ENCODE data around the gene CELF5.

The CELF5 gene

DNA sequence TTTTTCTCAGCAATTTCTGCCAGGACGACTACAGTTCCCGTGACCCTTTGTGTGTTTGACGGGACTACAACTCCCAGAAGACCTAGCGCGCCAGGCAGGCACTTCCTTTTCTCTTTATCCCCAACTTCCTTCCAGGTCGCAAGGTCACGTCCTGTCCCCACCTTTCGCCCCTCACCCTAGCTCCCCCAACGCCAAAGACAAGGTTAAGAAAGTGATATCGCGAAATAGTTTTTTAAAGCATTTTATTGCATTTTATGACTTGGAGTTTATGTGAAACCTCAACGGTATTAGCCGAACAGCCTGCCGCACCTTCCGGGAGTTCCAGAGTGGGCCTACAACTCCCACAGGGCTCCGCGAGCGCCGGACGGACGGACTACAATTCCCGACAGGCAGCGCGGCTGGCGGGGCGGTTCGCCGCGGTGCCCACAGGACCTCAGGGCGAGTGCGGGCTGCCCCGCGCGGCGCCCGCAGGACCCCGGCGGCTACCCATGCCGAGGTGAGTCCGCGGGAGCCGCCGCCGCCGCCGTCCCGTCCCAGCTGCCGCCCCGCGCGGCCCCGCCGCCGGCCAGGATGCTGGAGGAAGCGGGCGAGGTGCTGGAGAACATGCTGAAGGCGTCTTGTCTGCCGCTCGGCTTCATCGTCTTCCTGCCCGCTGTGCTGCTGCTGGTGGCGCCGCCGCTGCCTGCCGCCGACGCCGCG, 38.9 kb upstream of the CELF5 start, which contains the start of gene NCLN (continued):
- peak; percentile 60; the same call in 1 of the 2 replicates for TF ChIP-seq ZBTB7A (tag by site-specific recombination; IDR thresholded peaks at IDR 0.05; ENCODE audit: low read depth)
- TF ChIP-seq OVOL3 (tag by site-specific recombination; IDR thresholded peaks at IDR 0.05), result no peak
- TF ChIP-seq ZEB2 (tag by site-specific recombination; IDR thresholded peaks at IDR 0.05), result peak; percentile 72
- TF ChIP-seq ZNF362 (tag by site-specific recombination; IDR thresholded peaks at IDR 0.05), result peak; percentile 48; the same call in 1 of the 2 replicates
- no peak for TF ChIP-seq ATF2 (tag by site-specific recombination; IDR thresholded peaks at IDR 0.05; ENCODE audit: low read depth)
- 0 out of 2 replicates have a peak, but pooled peaks have one; percentile 13 for TF ChIP-seq KLF16 (tag by site-specific recombination; IDR thresholded peaks at IDR 0.05)
- TF ChIP-seq ZBTB11 (tag by site-specific recombination; conservative IDR thresholded peaks at IDR 0.05; ENCODE audit: low read depth), result peak; percentile 96
- TF ChIP-seq ZNF350 (tag by site-specific recombination; IDR thresholded peaks at IDR 0.05), result no peak
- TF ChIP-seq INSM2 (tag by site-specific recombination; IDR thresholded peaks at IDR 0.05), result 0 out of 2 replicates have a peak, but pooled peaks have one; percentile 15
- TF ChIP-seq ZBTB17 (tag by site-specific recombination; IDR thresholded peaks at IDR 0.05), result peak; percentile 84
- no peak for TF ChIP-seq TCF7L2 (IDR thresholded peaks at IDR 0.05; ENCODE audit: borderline replicate concordance, low read depth, low read length)
- TF ChIP-seq ZNF560 (tag by site-specific recombination; IDR thresholded peaks at IDR 0.05; ENCODE audit: borderline replicate concordance), result no peak
- TF ChIP-seq SP7 (tag by site-specific recombination; IDR thresholded peaks at IDR 0.05), result peak; percentile 54; the same call in 1 of the 2 replicates
- no peak for TF ChIP-seq ZNF777 (tag by site-specific recombination; IDR thresholded peaks at IDR 0.05; ENCODE audit: borderline replicate concordance)
- no peak for TF ChIP-seq ZNF558 (tag by site-specific recombination; IDR thresholded peaks at IDR 0.05)
- peak; percentile 28; the same call in 1 of the 2 replicates for TF ChIP-seq ZSCAN23 (tag by site-specific recombination; IDR thresholded peaks at IDR 0.05)
- no peak for TF ChIP-seq ZNF488 (tag by site-specific recombination; IDR thresholded peaks at IDR 0.05)
- peak; percentile 44; the same call in 1 of the 2 replicates for TF ChIP-seq ZNF660 (tag by site-specific recombination; IDR thresholded peaks at IDR 0.05)
- TF ChIP-seq ZNF585B (tag by site-specific recombination; IDR thresholded peaks at IDR 0.05), result no peak
- peak; percentile 99 for TF ChIP-seq ZNF76 (tag by site-specific recombination; IDR thresholded peaks at IDR 0.05; ENCODE audit: borderline replicate concordance, low read depth)
- TF ChIP-seq ZNF335 (tag by site-specific recombination; conservative IDR thresholded peaks at IDR 0.05), result peak; percentile 97
- peak; percentile 94 for TF ChIP-seq ZBTB10 (tag by site-specific recombination; IDR thresholded peaks at IDR 0.05)
- TF ChIP-seq ZNF324 (tag by site-specific recombination; IDR thresholded peaks at IDR 0.05), result peak; percentile 41; the same call in 1 of the 2 replicates
- TF ChIP-seq, protein P1, sequence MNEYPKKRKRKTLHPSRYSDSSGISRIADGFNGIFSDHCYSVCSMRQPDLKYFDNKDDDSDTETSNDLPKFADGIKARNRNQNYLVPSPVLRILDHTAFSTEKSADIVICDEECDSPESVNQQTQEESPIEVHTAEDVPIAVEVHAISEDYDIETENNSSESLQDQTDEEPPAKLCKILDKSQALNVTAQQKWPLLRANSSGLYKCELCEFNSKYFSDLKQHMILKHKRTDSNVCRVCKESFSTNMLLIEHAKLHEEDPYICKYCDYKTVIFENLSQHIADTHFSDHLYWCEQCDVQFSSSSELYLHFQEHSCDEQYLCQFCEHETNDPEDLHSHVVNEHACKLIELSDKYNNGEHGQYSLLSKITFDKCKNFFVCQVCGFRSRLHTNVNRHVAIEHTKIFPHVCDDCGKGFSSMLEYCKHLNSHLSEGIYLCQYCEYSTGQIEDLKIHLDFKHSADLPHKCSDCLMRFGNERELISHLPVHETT (tag by site-specific recombination; IDR thresholded peaks at IDR 0.05), result peak; percentile 52; the same call in 1 of the 2 replicates
